HepG2 (cell line): ENCODE measurements around the gene LCLAT1. TPM values are rescaled to one million over a fixed set of nuclear protein-coding genes. Genes with fewer than 3 reads are reported as not detected.

Experiments
- FOXO4 ChIP-seq: sonication (generic); formaldehyde crosslinking; conservative IDR thresholded peaks from 2 replicates; pipeline ENCODE4 v1.8.1; 2023; ENCODE audit warnings: missing genetic modification reagents
- GABPB1 ChIP-seq: IDR thresholded peaks from 2 replicates; pipeline ENCODE4 v1.6.1; 2016; ENCODE audit warnings: mild to moderate bottlenecking, missing genetic modification reagents, moderate library complexity, missing compliant biosample characterization
- GATAD1 ChIP-seq: IDR thresholded peaks from 2 replicates; pipeline ENCODE4 v1.6.1; 2016; ENCODE audit warnings: missing genetic modification reagents, missing compliant biosample characterization
- HNF1B ChIP-seq: sonication (generic); formaldehyde crosslinking; IDR thresholded peaks from 2 replicates; pipeline ENCODE4 v1.5.1; 2020; ENCODE audit warnings: mild to moderate bottlenecking, moderate library complexity, missing genetic modification reagents
- HOXA5 ChIP-seq: sonication (generic); formaldehyde crosslinking; IDR thresholded peaks from 2 replicates; pipeline ENCODE4 v1.4.0; 2020; ENCODE audit warnings: missing genetic modification reagents
- KLF6 ChIP-seq: IDR thresholded peaks from 2 replicates; pipeline ENCODE4 v1.8.0; 2016; ENCODE audit warnings: missing biosample characterization, missing genetic modification reagents
- MNT ChIP-seq: fragments of 450-650 bp; IDR thresholded peaks from 2 replicates; pipeline ENCODE4 v1.6.1; 2016
- NFATC3 ChIP-seq: sonication (generic); formaldehyde crosslinking; IDR thresholded peaks from 2 replicates; pipeline ENCODE4 v1.5.1; 2020; ENCODE audit warnings: mild to moderate bottlenecking, missing genetic modification reagents
- NFE2L1 ChIP-seq: sonication (generic); formaldehyde crosslinking; IDR thresholded peaks from 2 replicates; pipeline ENCODE4 v1.4.0; 2020; ENCODE audit warnings: missing genetic modification reagents, mild to moderate bottlenecking, borderline replicate concordance
- NFIB ChIP-seq: sonication (generic); formaldehyde crosslinking; IDR thresholded peaks from 2 replicates; pipeline ENCODE4 v1.9.0; 2021; ENCODE audit warnings: missing genetic modification reagents, mild to moderate bottlenecking, borderline replicate concordance
- ZNF674 ChIP-seq: sonication (generic); formaldehyde crosslinking; IDR thresholded peaks from 2 replicates; pipeline ENCODE4 v1.5.0; 2020; ENCODE audit warnings: low read depth, mild to moderate bottlenecking, missing genetic modification reagents
- ZNF768 ChIP-seq: sonication (generic); formaldehyde crosslinking; IDR thresholded peaks from 2 replicates; pipeline ENCODE4 v1.4.0; 2020; ENCODE audit warnings: missing genetic modification reagents
- ZNF816 ChIP-seq: sonication (generic); formaldehyde crosslinking; IDR thresholded peaks from 2 replicates; pipeline ENCODE4 v1.8.0; 2022; ENCODE audit warnings: missing genetic modification reagents, mild to moderate bottlenecking, borderline replicate concordance
- ZSCAN25 ChIP-seq: sonication (generic); formaldehyde crosslinking; IDR thresholded peaks from 2 replicates; pipeline ENCODE4 v1.8.0; 2022; ENCODE audit warnings: mild to moderate bottlenecking, missing genetic modification reagents
- polyA plus RNA-seq, 8 experiments: library from polyadenylated mRNA; depleted of rRNA in 3 of 8; stranded (reverse) in 7 of 8; unstranded in 1 of 8; fragments of >200 nt; fragmentation: Illumina TruSeq in 4 of 8; extraction: Trizol in 4 of 8; gene quantifications; 2 replicates each; pipeline versions ENCODE4 v1.2.1 to v1.2.3, GENCODE V29; 2011 to 2016; ENCODE audit warnings: low read depth in 4 of 8, missing spikeins in 1 of 8, mixed read lengths in 1 of 8; ENCODE audit not compliant: insufficient read depth in 1 of 8
- total RNA-seq, 5 experiments: library from RNA; depleted of rRNA; stranded (reverse); fragments of >200 nt; fragmentation: Illumina TruSeq; extraction: Trizol; gene quantifications; 2 replicates each; pipeline ENCODE4 v1.2.3, GENCODE V29; 2016; ENCODE audit warnings: low read depth in 1 of 5
- TF ChIP-seq, protein P1 (sequence below): sonication (generic); formaldehyde crosslinking; IDR thresholded peaks from 2 replicates; pipeline ENCODE4 v1.4.0; 2020; ENCODE audit warnings: mild to moderate bottlenecking, missing genetic modification reagents
- TF ChIP-seq, protein P2 (sequence below): sonication (generic); formaldehyde crosslinking; IDR thresholded peaks from 2 replicates; pipeline ENCODE4 v1.4.0; 2020; ENCODE audit warnings: missing genetic modification reagents
- TF ChIP-seq, protein P3 (sequence below): sonication (generic); formaldehyde crosslinking; IDR thresholded peaks from 2 replicates; pipeline ENCODE4 v1.5.0; 2020; ENCODE audit warnings: missing genetic modification reagents, mild to moderate bottlenecking, borderline replicate concordance
- TF ChIP-seq, protein P4 (sequence below): sonication (generic); formaldehyde crosslinking; IDR thresholded peaks from 2 replicates; pipeline ENCODE4 v1.4.0; 2020; ENCODE audit warnings: missing genetic modification reagents

LCLAT1 gene
- total and polyA plus RNA-seq, 2 of the 13 experiments (the other 11 are each of a cell fraction or from before 2014, with no cell fraction given): 18.0 to 28.0 TPM

DNA sequence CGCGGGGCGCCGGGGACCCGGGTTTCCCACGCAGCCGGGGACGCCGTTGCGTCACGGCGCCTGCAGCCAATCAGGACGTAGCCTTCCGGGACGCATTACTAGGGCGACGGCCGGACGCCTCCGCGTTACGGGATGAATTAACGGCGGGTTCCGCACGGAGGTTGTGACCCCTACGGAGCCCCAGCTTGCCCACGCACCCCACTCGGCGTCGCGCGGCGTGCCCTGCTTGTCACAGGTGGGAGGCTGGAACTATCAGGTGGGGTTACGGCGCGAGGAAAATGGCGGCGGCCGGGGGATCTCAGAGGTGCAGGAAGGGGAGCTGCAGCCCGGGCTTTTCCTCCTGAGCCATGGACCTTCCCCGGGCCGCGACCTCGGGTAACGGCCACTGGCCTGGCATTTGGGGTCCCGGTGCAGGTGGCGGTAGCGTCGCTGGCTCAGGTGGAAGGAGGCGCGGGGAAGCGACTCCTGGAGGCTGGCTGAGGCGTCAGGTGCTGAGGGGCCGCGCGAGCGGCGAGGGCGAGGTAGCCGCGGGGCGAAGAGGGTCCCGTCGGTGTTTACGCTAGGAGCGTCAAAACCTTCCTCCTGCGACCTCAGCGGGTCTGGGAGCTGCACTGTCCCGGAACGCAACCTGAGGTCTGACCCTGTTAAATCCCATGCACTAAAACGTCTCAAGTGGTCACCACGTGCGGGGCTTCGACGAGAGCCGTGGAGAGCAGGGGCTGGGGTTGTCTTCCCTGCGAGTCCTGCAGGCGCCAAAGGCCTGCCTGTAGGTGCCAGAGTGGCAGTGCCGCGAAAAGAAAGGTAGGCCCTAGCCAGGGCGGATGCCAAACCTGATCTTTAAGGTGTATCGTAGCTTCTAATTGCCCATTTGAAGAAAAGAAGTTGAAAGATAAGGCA lies at the start of gene LCLAT1 (continued):
- TF ChIP-seq, protein P1, sequence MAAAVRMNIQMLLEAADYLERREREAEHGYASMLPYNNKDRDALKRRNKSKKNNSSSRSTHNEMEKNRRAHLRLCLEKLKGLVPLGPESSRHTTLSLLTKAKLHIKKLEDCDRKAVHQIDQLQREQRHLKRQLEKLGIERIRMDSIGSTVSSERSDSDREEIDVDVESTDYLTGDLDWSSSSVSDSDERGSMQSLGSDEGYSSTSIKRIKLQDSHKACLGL (CRISPR knock-in tag): peak; percentile 98
- peak; percentile 93 for TF ChIP-seq GATAD1 (CRISPR knock-in tag)
- TF ChIP-seq, protein P2, sequence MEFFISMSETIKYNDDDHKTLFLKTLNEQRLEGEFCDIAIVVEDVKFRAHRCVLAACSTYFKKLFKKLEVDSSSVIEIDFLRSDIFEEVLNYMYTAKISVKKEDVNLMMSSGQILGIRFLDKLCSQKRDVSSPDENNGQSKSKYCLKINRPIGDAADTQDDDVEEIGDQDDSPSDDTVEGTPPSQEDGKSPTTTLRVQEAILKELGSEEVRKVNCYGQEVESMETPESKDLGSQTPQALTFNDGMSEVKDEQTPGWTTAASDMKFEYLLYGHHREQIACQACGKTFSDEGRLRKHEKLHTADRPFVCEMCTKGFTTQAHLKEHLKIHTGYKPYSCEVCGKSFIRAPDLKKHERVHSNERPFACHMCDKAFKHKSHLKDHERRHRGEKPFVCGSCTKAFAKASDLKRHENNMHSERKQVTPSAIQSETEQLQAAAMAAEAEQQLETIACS (CRISPR knock-in tag): peak; percentile 62
- TF ChIP-seq, protein P3, sequence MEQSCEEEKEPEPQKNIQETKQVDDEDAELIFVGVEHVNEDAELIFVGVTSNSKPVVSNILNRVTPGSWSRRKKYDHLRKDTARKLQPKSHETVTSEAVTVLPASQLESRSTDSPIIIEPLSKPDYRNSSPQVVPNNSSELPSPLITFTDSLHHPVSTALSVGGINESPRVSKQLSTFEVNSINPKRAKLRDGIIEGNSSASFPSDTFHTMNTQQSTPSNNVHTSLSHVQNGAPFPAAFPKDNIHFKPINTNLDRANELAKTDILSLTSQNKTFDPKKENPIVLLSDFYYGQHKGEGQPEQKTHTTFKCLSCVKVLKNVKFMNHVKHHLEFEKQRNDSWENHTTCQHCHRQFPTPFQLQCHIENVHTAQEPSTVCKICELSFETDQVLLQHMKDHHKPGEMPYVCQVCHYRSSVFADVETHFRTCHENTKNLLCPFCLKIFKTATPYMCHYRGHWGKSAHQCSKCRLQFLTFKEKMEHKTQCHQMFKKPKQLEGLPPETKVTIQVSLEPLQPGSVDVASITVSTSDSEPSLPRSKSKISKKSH (CRISPR knock-in tag): peak; percentile 100
- TF ChIP-seq KLF6 (CRISPR knock-in tag): peak; percentile 94; the same call in 1 of the 2 replicates
- peak; percentile 93; the same call in 1 of the 2 replicates for TF ChIP-seq ZNF816 (CRISPR knock-in tag)
- TF ChIP-seq NFE2L1 (CRISPR knock-in tag): peak; percentile 95
- TF ChIP-seq NFATC3: no peak; the same call in 1 of the 2 replicates
- peak; percentile 98 for TF ChIP-seq NFIB (CRISPR knock-in tag)
- TF ChIP-seq HOXA5: peak; percentile 91
- peak; percentile 69 for TF ChIP-seq ZNF768 (CRISPR knock-in tag)
- 0 out of 2 replicates have a peak, but pooled peaks have one; percentile 47 for TF ChIP-seq ZSCAN25
- TF ChIP-seq HNF1B (CRISPR knock-in tag): no peak; the same call in 1 of the 2 replicates
- TF ChIP-seq, protein P4, sequence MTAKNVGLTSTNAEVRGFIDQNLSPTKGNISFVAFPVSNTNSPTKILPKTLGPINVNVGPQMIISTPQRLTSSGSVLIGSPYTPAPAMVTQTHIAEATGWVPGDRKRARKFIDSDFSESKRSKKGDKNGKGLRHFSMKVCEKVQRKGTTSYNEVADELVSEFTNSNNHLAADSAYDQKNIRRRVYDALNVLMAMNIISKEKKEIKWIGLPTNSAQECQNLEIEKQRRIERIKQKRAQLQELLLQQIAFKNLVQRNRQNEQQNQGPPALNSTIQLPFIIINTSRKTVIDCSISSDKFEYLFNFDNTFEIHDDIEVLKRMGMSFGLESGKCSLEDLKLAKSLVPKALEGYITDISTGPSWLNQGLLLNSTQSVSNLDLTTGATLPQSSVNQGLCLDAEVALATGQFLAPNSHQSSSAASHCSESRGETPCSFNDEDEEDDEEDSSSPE (CRISPR knock-in tag): peak; percentile 92
- peak; percentile 82 for TF ChIP-seq GABPB1 (CRISPR knock-in tag)
- peak; percentile 99 for TF ChIP-seq FOXO4 (CRISPR knock-in tag)
- no peak for TF ChIP-seq MNT
- peak; percentile 96 for TF ChIP-seq ZNF674 (CRISPR knock-in tag)
